Raji (cell line): ENCODE data around the gene PIN1.

Experiments
- POLR2A ChIP-seq: IDR thresholded peaks from 2 replicates; pipeline ENCODE4 v1.6.1; 2011; ENCODE audit warnings: low read depth, low read length, control low read depth; ENCODE audit not compliant: insufficient read depth

PIN1 gene

DNA sequence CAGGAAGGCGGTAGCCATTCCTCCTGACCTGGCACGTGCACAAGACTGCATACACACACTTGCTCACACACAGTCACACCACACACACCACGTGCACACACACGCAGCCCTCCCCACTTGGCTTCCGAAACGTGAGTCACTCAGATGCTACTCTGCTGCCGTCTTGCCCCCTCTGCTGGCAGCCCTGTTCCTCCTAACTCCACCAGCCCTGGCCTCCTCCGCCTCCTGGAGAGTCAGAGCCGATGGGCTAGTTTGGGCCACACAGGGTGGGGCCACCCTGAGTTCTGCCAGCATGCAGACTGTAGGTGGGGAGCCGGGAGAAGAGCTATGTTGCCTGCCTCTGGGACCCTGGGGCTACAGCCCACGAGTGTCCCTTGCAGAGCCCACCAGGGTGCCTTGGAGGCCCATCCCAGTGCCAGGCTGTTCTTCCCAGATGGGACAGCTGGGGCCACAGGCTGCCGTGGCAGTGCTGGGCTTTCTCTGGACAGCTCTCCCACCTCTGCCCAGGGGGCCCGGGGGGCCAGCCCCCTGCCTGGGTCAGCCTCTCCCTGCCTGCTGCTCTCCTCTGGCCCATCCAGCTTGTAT, 12.1 kb downstream of the PIN1 start:
- no peak for TF ChIP-seq POLR2A

GRCh38 chr19:9848060-9848459, 12.9 kb downstream of the PIN1 start:
- no peak for TF ChIP-seq POLR2A

DNA sequence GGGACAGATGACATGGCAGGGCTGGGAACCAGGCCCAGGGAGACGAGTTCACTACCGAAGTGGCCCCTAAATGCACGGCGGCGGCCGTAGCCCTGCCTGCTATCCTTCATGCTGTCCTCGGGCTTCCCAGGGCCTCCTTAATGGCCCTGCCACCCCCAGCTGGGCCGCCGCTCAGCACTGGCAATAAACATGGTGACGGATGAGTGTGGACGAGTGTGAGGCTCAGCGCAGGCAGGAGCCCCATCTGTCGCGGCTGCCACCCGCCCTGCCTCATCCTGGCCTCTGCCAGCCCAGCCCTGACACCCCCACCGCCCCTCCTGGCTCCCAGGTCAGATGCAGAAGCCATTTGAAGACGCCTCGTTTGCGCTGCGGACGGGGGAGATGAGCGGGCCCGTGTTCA, 13.6 kb downstream of the PIN1 start:
- TF ChIP-seq POLR2A: no peak

GRCh38 chr19:9849791-9850190, 14.7 kb downstream of the PIN1 start:
- TF ChIP-seq POLR2A: no peak

- TF ChIP-seq POLR2A: no peak
Measured at GRCh38 chr19:9850235-9850959, 15.3 kb downstream of the PIN1 start.

DNA sequence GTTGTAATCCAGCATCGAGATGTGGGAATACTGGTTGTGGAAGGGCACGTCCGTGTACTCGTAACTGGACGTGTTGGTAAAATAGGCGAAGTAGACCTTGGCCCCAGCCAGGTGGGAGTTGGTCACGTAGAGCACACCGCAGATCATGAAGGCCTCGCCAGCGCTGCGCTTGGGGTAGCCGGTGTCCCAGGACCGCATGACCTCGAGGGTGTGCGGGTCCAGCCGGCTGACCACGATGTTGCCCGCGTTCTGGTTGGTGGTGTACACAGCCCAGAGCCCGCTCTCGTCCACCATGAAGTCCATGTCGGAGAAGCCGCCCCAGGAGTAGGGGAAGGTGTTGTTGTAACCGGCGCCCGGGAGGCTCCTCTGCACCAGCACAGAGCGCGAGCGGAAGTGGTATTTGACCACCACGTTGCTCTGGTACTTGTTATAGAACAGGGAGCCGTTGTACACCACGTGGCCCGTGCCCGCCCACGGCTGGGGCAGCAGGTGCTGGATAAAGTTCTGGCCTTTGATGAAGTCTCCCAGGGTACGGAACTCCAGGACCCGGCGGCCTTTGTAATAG, 19.2 kb downstream of the PIN1 start:
- no peak for TF ChIP-seq POLR2A

DNA sequence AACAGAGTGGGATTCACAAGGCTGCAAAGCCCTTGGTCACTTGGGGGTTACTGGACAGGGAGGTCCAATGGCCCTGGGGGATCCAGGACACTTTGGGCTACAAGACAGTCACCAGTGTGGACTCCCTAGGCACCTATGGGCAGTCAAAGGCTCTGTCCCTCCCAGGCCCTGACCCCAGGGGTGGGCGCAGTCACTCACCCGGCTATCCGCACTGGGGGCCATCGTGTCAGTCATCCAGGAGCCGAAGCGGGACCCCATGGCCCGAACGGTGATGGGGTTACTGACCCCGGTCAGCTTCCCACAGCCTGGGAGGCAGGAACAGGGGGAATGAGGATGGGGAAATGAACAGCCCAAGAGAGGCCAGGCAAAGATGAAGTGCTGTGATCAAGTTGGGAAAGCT, 21.5 kb downstream of the PIN1 start:
- TF ChIP-seq POLR2A: no peak

DNA sequence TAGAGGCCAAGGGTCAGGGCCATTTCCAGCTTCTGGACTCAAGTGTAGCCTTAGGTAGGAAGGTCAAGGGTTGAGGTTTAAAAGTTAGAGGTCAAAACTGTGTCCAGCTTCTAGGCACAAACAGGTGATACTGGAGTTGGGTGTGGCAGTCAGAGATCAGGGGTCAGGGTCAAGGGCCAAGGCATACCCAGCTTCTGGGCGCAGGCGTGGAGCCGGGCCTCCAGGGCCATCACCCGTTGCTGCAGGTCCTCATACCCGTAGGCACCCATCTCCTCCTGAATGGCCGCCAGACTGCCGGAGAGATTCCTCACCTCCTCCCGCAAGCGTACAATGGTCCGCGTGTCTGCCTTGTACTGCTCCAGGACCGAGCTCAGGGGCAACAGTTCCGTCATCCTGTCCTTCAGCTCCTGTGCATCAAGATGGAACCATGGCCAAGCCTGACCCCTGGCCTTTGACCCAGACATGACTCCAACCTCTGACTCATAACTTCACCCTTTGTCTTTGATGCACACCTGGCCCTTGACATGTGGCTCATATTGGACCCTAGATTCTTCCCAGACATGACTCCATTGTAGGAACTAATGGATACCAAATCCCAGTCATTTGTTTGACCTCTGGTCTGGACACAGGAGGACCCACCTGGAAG, 22.1 kb downstream of the PIN1 start:
- no peak for TF ChIP-seq POLR2A

GRCh38 chr19:9857920-9858746, 23.0 kb downstream of the PIN1 start:
- TF ChIP-seq POLR2A: no peak

DNA sequence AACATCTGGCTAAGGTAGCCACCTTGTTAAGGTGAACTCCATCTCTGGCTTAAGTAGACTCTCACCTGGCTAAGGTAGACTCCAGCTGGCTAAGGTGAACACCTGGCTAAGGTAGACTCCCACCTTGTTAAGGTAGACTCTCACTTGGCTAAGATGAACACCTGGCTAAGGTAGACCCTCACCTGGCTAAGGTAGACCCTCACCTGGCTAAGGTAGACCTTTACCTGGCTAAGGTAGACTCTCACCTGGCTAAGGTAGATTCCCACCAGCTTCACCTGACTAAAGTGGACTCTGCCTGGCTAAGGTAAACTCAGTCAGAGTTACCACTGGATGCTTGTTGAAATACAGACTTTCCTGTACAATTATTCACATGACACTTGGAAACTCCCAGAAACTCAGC, 23.6 kb downstream of the PIN1 start:
- no peak for TF ChIP-seq POLR2A

DNA sequence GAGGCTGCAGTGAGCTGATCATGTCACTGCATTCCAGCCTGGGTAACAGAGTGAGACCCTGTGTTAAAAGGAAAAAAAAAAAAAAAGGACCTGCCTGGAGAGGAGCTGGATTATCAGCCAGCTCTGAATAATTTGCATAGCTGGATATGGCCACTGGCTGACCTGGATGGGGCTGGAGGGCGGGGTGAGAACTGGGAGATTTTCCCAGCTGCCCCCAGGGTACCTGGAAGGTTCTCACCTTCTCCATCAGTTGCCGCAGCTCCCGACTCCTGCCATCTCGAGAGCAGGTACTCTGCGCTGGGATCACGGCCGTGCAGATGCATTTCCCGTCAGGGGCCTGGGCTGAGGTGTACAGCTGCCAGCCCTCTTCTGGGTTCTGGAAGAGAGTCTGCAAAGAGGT, 25.3 kb downstream of the PIN1 start:
- TF ChIP-seq POLR2A: no peak

DNA sequence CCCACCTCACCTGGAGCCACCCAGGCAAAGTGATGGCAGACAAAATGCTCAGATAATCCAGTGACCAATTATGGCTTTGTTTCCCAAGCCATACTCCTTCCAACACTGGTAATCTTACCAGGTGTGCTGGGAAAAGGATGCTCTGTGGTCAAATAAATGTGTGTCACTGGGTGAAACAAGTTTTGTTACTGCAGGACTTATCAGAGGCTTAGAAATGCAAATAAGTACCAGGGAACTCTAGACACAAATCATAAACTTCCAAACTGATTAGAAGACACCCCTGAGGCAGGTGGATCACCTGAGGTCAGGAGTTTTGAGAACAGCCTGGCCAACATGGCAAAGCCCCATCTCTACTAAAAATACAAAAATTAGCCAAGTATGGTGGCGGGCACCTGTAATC, 26.4 kb downstream of the PIN1 start:
- TF ChIP-seq POLR2A: no peak

- no peak for TF ChIP-seq POLR2A
Measured at GRCh38 chr19:9862938-9863337, 27.8 kb downstream of the PIN1 start.

DNA sequence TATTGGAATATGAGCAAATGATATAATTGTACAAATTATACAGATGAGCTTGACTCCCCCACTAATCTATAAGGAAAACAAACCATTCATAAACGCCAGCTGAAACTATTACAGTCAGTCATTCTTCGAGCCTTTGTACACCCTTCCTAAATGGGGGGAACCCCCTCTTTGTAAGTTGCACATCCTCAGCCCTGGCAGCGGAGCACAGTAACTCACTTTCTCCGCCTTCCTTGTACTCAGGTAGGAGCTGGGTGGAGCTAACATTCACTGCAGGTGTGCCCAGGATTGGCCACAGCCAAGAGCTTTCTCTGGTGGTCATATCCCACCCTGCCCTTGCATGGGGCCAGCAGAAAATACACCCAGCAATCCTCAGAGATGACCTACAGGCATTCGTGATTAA, 28.6 kb downstream of the PIN1 start:
- TF ChIP-seq POLR2A: no peak
